RCC 7860 (cell line): ENCODE results near the gene SPATA17.
"Not testable (repeated sequence)": the region's sequence is repeated elsewhere in the genome, so short reads cannot be mapped to it uniquely, and the experiment has no call there.

Experiments
- DNase-seq: peaks from one replicate; pipeline ENCODE4 v3.0.0-alpha.2; 2015; ENCODE audit warnings: low spot score
- FAIRE-seq: peaks from 2 replicates; lab custom pipeline; 2012; peaks lifted over from hg19 to GRCh38; lab: Jason Lieb, UNC

Gene SPATA17

GRCh38 chr1:217674028-217674729, 43.0 kb downstream of the SPATA17 start:
- no peak for FAIRE-seq

GRCh38 chr1:217681806-217682205, 50.7 kb downstream of the SPATA17 start:
- DNase-seq (no peak), FAIRE-seq (peak; percentile 4)

More at GRCh38 chr1:217674028-217674729, 43.0 kb downstream of the SPATA17 start:
- no peak for DNase-seq

- FAIRE-seq (no peak), DNase-seq (no peak)
Measured at GRCh38 chr1:217687511-217687910, 56.4 kb downstream of the SPATA17 start.

DNA sequence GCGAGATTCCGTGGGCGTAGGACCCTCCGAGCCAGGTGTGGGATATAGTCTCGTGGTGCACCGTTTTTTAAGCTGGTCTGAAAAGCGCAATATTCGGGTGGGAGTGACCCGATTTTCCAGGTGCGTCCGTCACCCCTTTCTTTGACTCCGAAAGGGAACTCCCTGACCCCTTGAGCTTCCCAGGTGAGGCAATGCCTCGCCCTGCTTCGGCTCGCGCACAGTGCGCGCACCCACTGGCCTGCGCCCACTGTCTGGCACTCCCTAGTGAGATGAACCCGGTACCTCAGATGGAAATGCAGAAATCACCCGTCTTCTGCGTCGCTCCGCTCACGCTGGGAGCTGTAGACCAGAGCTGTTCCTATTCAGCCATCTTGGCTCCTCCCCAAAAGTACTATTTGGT, 65.0 kb downstream of the SPATA17 start:
- DNase-seq, FAIRE-seq: not testable (repeated sequence)

DNA sequence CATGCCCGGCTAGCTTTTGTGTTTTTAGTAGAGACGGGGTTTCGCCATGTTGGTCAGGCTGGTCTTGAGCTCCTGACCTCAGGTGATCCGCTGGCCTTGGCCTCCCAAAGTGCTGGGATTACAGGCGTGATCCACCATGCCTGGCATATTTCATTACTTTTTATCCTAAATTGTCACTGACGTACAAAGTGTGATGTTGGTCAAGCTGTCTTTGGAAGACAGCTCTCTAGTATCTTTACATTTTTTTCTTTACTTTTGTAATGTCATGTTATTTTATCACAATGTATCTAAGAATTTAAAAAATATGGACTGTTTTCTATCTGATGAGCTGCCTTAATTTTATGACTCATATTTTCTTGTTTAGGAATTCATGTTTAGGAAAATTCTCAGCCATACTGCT, 72.2 kb downstream of the SPATA17 start:
- no peak for FAIRE-seq

GRCh38 chr1:217712925-217713597, 81.9 kb downstream of the SPATA17 start:
- no peak for FAIRE-seq
- no peak for DNase-seq

More for the DNA sequence above, 72.2 kb downstream of the SPATA17 start:
- no peak for DNase-seq

- FAIRE-seq (no peak), DNase-seq (no peak)
Measured at GRCh38 chr1:217715681-217716080, 84.5 kb downstream of the SPATA17 start.

- no peak for DNase-seq
- FAIRE-seq, result no peak
Measured at GRCh38 chr1:217717959-217718358, 86.8 kb downstream of the SPATA17 start.

DNA sequence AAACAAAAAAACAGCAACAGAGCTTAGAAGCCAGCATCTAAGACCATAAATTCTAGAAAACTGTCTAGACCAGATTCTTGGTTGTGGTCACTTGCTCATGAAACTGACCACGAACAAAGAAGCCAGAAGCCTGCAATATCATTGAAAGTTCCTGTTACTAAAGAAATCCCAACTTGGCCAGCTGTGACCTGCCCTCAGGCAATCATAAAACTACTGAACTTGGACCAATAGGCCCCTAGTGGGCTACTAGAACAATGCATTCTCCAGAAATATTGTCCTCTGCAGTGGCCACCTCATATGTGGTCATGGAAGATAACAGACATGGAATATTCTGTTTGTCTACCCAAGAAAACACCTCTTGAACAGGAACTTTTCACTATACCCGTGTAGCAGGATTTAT, 87.7 kb downstream of the SPATA17 start:
- FAIRE-seq (no peak), DNase-seq (no peak)

- DNase-seq (no peak), FAIRE-seq (no peak)
Measured at GRCh38 chr1:217721692-217722091, 90.5 kb downstream of the SPATA17 start.

- FAIRE-seq, result no peak
- DNase-seq, result no peak
Measured at GRCh38 chr1:217734973-217735372, 103.8 kb downstream of the SPATA17 start.

GRCh38 chr1:217747156-217747769, 116.1 kb downstream of the SPATA17 start:
- DNase-seq (peak; percentile 44), FAIRE-seq (peak; percentile 87)

DNA sequence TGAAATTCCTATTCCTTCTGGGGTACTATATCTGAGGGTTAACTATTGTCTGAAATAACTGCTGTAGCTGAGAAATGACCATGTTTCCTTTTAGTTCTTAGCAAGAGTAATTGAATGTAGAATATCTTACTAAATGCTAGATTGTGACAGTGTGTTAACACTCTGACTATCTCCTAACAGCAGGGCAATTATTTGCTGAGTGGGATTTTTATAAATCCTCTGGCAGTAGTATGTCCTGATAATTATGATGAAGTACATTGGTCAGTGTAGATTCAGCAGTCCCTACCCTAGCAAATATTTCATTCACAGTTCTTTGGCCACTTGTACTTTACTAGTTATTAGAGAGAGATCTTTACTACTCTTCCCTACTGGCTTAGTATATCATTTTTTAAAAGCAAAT, 138.6 kb downstream of the SPATA17 start:
- FAIRE-seq (no peak), DNase-seq (no peak)

GRCh38 chr1:217770918-217771317, 139.8 kb downstream of the SPATA17 start:
- FAIRE-seq (no peak), DNase-seq (no peak)

GRCh38 chr1:217776693-217777092, 145.5 kb downstream of the SPATA17 start:
- no peak for FAIRE-seq
- DNase-seq, result no peak

GRCh38 chr1:217781056-217781455, 149.9 kb downstream of the SPATA17 start:
- no peak for DNase-seq
- FAIRE-seq, result no peak

DNA sequence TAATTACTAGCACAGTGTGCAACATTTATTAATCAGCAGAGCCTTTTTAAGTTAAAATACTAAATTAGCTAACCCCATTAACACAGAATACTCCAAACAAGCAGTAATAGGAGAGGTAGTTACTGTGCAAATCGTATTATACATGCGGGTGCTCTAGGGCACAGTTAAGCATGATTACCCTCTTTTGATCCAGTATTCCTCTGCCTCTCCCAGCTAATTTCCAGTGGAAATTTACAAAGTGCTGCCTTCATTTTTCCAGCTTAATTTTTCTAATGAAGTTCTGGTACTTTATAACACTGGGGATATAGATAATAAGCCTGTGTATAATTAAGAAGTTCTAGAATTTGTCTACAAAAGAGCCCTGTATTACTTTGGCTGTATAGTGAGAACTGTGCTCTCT, 159.9 kb downstream of the SPATA17 start:
- DNase-seq (no peak), FAIRE-seq (no peak)

DNA sequence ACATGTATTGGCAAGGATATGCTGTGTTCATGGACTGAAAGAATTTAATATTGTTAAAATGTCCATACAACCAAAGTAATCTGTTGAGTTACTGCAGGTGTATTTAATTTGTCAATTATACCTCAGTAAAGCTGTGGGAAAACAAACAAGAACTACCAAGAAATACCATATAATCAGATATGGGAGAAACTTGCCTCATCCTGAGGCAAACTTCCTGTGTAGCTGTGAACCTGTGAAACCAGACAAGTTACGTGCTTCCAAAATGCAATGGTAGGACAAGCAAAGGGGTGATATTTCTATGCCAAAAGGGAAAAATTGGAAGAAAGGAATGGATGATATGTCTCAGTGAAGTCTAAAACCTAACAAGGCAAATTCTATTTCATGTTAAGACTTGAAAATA, 174.6 kb downstream of the SPATA17 start:
- FAIRE-seq (no peak), DNase-seq (no peak)

- no peak for DNase-seq
- no peak for FAIRE-seq
Measured at GRCh38 chr1:217812175-217812574, 181.0 kb downstream of the SPATA17 start.

DNA sequence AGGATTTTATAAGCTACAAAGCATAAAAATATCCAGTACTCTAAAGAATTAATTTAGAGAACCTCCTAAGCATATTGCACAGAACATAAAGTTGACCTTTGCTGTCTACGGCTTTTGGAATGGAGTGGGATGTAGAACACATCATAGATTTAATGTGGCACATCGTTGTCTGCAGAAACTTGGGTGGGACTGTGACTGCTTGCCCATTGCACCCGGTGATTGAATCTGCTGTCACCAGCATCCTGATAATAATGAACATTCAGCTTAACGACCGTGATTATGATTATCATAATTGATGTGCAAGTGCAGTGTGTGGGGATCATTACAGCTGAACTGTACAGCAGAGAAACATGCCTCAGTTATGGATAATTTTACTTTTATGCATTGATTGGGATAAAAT, 181.9 kb downstream of the SPATA17 start:
- FAIRE-seq, result no peak
- no peak for DNase-seq

DNA sequence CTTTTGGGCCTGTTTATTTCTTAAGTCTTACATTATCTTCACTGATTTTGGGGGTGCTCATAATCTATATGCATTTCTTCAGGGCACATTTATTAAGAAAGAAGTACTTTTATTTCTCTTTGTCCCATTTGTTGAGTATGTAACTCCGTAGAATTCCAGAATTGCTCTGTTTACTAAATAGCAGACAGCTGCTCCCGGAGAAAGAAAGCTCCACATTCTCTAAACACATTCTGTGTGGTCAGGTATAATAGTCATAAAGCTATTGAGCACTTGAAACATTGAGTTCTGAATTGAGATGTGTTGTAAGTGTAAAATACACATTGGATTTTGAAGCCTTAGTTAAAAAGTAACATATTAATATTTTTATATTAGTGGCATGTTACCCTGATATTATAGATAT, 206.5 kb downstream of the SPATA17 start:
- no peak for FAIRE-seq
- DNase-seq, result no peak

DNA sequence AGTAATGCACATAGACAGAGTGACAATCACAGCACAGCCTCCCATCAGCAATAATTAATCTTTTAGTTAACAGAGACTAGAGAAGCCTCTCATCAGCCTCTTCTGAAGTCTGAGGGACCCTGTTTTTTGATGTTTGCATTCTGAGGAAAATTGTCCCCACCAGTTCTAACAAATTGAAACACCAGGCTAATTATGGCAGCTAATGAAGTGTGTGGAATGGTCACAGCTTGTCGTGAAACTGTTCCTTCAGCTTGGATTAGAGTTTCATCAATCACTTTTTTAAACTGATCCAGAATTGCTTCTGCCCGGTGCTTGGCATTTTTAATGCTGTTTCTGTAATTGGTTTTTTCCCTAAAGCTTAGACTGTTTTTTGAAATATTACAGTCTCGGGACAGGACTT, 208.0 kb downstream of the SPATA17 start:
- FAIRE-seq (no peak), DNase-seq (no peak)
